ENCODE results near the gene DPH1. TPM values are rescaled to one million over a fixed set of nuclear protein-coding genes. Genes with fewer than 3 reads are reported as not detected.
A peak's percentile ranks its signal among the peaks of the same experiment; 100 is the strongest.

DPH1 gene
- total and polyA plus RNA-seq, 2 of the 4 experiments (the other 2 are of a cell fraction) = 24.4 to 49.9 TPM

DNA sequence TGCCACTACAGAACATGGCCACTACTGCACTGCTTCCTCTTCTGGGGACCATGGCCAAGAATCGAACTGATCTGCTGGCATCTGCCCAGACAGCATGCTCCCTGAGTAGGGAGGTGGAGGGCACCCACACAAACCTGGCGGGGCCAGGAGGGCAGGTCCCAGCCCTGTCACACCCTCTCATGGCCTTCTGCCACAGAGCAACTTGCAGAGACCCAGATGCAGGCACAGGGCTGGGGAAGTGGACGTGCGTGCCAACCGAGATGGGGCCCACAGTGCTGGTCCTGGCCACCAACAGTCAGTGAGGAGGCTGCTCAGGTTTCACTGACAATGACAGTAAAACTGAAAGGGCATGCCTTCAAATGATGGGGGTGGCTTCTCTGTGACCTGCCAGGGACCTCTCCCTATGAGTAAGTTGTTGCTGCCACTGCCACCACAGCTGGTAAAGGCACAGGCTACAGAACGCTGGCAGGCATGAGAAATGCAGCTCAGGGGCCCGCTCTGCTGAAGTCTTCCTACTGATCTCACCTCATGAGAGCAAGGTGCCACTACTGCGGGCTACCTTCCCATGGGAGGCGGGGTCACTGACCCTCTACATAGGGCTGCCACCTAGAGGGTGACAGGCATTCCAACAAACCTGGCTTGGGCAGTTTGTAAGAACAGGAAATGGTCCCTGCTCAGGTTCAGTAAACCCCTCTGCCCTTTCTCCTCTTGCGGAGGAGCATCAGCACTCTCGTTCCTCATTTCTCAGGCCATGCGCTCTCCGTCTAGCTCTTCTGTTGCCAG, 40.5 kb downstream of the DPH1 start:
- Histone ChIP-seq H3K79me1 (ENCODE audit: low read depth in 1 of 2, low read length in 2 of 2) (peaks cover 33 to 63% of the 10 kb centered on the region in 2 experiments), H2AFZ (replicated peaks; ENCODE audit: low read length, poor library complexity) (no peak overlapping the region), H2BK5ac (ENCODE audit: low read depth, low read length, poor library complexity, severe bottlenecking) (peak overlapping the region; percentile 94), H2BK120ac (ENCODE audit: low read depth, low read length) (peak overlapping the region; percentile 99), H3K4ac (ENCODE audit: low read depth, low read length) (peak overlapping the region; percentile 100), H3K27ac (ENCODE audit: insufficient read depth, low read length) (peak overlapping the region; percentile 93), H3K23ac (ENCODE audit: low read depth, low read length) (peak overlapping the region; percentile 99), H3K18ac (ENCODE audit: low read depth, low read length) (peak overlapping the region; percentile 93), H3K4me3 (ENCODE audit: insufficient read depth, low read depth, low read length) (no peak overlapping the region), H3K27me3 (ENCODE audit: control insufficient read depth, insufficient read depth, low read length) (no peaks in the 10 kb centered on the region), H3K9ac (ENCODE audit: low read depth, low read length) (peak overlapping the region; percentile 45), H3K56ac (ENCODE audit: extremely low read depth, insufficient read depth, low read length) (peak overlapping the region; percentile 90; the same call in 1 of the 2 replicates), H4K20me1 (ENCODE audit: insufficient read depth, low read length) (no peaks in the 10 kb centered on the region), H2AK9ac (replicated peaks; ENCODE audit: low read depth, low read length, poor library complexity) (peak overlapping the region; percentile 98), H2BK15ac (ENCODE audit: low read depth, low read length) (peak overlapping the region; percentile 100), H3K14ac (replicated peaks; ENCODE audit: low read depth, low read length) (peak overlapping the region; percentile 99), H2BK20ac (ENCODE audit: low read depth, low read length) (peak overlapping the region; percentile 97), H3K9me3 (ENCODE audit: control insufficient read depth, insufficient read depth, low read length) (no peaks in the 10 kb centered on the region), H4K5ac (ENCODE audit: low read depth, low read length) (peak overlapping the region; percentile 90), H3K4me2 (ENCODE audit: low read depth, low read length) (no peak overlapping the region), H2AK5ac (ENCODE audit: low read depth, low read length) (peak overlapping the region; percentile 100), H4K91ac (ENCODE audit: insufficient read depth, low read depth, low read length) (peak overlapping the region; percentile 100), H3K4me1 (ENCODE audit: control insufficient read depth, insufficient read depth, low read length) (peaks cover 60% of the 10 kb centered on the region), H3K9me1 (ENCODE audit: insufficient read depth, low read length) (peaks cover 48% of the 10 kb centered on the region), H4K8ac (ENCODE audit: low read depth in 2 of 2, low read length in 2 of 2) (peak overlapping the region; percentile 90 to 99), H3K36me3 (ENCODE audit: control insufficient read depth, insufficient read depth, low read length) (peaks cover 12% of the 10 kb centered on the region)
- POLR2A ChIA-PET (ENCODE audit: unreplicated experiment) = no interaction called here
- intact Hi-C loops (cut with micrococcal nuclease) = no loop called here
- in situ Hi-C loops (cut with MboI; ENCODE audit: low sequenced_read_pairs) = no loop called here
- ATAC-seq (ENCODE audit: low read depth) (no peak), DNase-seq (no peak)
- BruUV-seq (replicated peaks) = no TSS peak
- WGBS, 2 experiments (ENCODE audit: extremely low coverage in 2 of 2, insufficient read length in 1 of 2) = 82% methylated on average over 4 of the region's 13 CpGs; no CpG with 5 or more reads in 1 of the 2 experiments
- 0 out of 2 replicates have a peak, but pooled peaks have one; percentile 20 for TF ChIP-seq POLR2A (IDR thresholded peaks at IDR 0.05; ENCODE audit: low read depth, low read length)
- 0 out of 2 replicates have a peak, but pooled peaks have one; percentile 80 for TF ChIP-seq CHD1 (IDR thresholded peaks at IDR 0.05; ENCODE audit: low read depth, low read length)
- TF ChIP-seq RFX5 (IDR thresholded peaks at IDR 0.05; ENCODE audit: low read depth, low read length) = no peak
- CTCF ChIA-PET = no interaction called here
- dilution Hi-C loops (cut with HindIII; ENCODE audit: low sequenced_read_pairs, unreplicated experiment) = no loop called here
